ENCODE results near the gene ARL4C.

GRCh38 chr2:234537929-234538328 is 41.0 kb upstream of the ARL4C start:
- TF ChIP-seq CTCF (IDR thresholded peaks at IDR 0.05; ENCODE audit: low read depth, low read length) = no peak
- no peak for TF ChIP-seq EZH2phosphoT487 (IDR thresholded peaks at IDR 0.05; ENCODE audit: low read depth)
